ENCODE data around the gene OR1M1.

Gene OR1M1

DNA sequence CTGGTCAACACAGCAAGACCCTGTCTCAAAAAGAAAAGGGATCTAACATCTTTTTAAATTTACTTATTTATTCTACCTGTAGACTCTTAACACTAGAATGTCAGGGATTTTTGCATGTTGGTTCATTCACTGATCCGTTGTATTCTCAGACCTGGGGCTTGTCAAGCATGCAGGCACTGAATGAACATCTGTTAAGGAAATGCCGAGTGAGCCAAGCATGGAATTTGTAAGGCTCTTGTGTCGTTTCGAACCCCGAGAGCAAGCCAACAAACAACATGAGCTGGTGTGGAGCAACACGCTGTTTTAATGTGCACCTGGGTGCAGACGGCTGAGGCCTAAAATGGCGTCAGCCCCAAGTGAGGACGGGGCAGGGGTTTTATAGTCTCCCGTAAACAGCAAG lies 10.0 kb upstream of the OR1M1 start:
- no peak for DNase-seq

DNA sequence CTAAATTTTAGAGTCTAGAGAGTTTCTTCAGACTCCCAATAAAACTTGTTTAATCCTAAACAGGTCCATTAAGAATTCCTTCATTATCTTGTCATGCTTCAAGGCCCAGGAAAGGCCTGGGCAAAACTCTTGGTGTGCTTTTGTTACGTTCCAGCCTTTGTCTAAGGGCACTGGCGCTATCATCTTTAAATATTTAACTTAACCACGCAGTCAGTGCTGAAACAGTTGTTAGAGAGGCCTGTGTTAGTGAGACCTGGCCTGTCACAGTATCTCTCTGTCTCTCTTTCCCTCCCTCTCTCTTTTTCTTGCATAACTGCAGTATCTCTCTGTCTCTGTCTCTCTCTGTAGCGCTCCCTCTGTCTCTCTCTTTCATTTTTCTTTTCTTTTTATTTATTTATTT lies 8.2 kb upstream of the OR1M1 start:
- no peak for DNase-seq

DNA sequence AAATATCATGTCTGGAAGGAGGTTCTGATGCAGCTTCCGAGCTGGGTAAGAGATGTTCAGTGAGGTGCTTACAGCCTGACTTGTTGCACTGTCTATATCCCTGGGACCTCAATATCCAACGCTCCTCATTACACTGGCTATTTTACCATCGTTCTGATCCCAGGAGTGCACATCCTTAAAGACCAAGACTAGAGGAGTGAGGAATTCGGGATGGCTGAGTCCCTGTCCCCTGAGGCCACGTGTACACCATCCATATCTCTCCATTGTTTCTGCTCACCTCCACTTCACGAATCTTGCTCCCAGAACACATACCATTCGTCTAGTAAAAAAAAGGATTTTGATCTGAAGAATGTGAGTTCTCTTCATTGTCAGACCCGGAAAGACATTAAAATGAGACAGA lies 20.5 kb downstream of the OR1M1 start, which contains the start of gene OR7G2:
Gene OR7G2, minus strand, starts transcription at position 101 of the 400 bp plus-strand sequence. CDS start 4,232 bp downstream, outside the sequence.
- DNase-seq = no peak

DNA sequence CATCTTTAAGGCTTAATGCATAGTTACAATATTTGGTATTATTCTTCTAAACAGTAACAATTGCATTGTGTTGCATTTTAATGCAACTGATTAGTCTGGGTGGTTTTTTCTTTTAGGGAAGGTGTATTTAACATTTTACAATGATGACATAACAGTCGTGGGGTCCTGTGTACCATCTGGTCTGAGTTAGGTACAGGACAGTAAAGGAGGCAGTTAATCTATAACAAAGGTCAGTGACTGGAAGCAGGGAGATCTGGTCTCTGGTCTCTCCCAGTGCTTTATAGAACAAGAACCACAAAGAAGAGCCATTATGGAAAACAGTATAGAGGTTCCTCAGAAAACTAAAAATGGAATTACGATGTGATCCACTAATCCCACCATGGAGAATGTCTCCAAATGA lies 23.1 kb downstream of the OR1M1 start:
- DNase-seq = no peak

DNA sequence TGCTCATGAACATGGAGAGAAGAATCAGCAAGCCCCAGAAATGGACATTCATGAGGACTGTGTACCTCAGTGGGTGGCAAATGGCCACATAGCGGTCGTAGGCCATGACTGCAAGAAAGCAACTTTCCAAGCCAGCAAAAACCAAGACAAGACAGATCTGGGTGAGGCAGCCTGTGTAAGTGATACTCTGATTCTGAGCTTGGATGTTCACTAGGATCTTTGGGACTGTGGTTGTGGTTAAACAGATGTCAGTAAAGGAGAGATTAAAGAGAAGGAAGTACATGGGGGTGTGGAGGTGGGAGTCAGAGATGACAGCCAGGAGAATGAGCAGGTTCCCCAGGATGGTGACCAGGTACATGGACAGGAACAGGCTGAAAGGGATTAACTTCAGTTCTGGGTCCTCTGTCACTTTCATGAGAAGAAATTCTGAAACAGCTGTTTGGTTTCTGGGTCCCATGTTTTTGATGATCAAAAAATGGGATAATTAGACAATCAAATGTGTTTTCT lies 28.5 kb downstream of the OR1M1 start, which contains the start of gene OR7G1:
Gene OR7G1, minus strand, starts transcription at position 457 of the 507 bp plus-strand sequence. Its CDS starts 0 bp downstream, at position 457.
- DNase-seq = no peak

DNA sequence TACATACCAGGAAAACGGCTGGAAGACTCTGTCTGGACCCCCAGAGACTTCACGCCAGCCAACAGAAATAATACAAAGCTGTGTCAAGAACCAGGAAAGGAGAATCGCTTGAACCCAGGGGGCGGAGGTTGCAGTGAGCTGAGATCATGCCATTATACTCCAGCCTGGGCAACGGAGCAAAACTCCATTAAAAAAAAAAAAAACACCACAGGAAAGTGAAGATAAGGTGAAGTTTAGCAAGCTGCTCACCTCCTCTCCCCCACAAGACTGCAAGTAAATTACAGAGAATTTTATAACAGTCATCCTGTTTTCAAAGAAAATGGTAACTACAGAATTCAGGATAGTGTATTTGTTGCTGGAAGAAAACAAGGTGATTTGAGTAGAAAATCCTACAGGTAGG lies 29.7 kb downstream of the OR1M1 start:
- no peak for DNase-seq

DNA sequence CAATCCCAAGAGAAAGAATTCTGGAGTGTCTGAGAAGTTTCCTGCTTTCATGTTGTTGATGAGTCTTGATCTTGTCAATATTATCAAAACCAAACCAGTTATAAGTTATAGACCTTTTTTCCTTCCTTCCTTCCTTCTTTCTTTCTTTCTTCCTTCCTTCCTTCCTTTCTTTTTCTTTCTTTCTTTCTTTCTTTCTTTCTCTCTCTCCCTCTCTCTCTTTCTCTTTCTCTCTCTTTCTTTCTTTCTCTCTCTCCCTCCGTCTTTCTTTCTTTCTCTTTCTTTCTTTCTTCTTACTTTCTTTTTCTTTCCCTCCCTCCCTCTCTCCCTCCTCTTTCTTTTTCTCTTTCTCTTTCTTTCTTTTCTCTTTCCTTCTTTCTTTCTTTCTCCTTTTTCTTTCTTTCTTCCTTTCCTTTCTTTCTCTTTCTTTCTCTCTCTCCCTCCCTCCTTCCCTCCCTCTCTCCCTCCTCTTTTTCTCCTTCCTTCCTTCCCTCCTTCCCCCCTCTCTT lies 40.1 kb downstream of the OR1M1 start, which contains the start of gene OR7G3:
Gene OR7G3, minus strand, starts transcription at position 51 of the 506 bp plus-strand sequence. Its CDS starts 0 bp downstream, at position 51.
- no peak for DNase-seq

DNA sequence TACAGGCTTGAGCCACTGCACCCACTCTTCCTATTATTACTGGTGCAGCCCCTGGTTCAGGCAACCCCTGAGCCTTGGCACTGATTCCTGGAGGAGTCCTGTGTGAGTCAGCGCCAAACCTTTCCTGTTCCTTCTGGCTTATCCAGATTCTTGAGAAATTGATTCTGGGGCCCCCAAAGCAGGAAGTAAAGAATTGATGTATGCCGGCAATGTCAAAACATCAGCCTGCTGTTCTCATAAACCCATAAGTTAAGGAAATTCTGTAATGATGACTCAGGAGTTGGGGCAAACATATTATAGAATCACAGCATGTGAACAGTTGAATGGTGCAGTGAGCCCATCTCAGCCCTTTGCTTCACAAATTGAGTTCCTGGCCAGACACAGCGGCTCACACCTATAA lies 41.3 kb downstream of the OR1M1 start:
- no peak for DNase-seq

DNA sequence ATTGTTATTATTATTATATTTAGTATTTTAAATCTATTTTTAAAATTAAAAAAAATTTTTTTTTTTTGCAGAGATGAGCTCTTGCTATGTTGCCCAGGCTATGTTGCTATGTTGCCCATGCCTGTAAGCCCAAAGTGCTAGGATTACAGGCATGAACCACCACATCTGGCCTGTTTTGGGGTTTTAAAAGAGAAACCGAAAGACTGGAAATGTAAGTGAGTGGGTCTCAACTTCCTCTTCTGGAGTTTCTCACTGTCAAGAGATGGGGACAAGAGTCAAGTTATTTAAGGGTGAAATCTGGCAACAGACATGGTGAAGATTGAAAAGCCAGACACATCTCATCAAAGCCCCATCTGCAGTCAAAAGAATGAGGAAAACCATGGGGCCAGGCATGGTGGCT lies 44.1 kb downstream of the OR1M1 start:
- DNase-seq = no peak

DNA sequence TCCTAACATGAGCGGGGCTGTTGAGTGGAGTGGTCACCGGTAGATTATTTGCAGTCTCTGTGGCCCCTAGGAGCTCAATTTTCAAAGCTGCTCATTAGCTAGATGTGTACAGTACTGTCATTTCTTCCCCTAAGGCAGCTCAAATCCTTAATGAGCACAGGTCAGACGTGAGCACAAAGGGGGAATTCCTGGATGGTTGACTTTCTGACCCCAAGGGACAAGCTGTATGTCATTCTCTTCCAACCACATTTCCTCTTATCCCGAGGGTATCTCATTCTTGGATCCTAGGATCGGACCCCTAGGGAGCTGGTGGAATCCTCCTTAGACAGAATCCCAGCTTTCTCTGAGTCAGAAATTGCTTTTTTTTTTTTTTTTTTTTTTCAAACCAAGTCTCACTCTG lies 45.6 kb downstream of the OR1M1 start:
- no peak for DNase-seq

DNA sequence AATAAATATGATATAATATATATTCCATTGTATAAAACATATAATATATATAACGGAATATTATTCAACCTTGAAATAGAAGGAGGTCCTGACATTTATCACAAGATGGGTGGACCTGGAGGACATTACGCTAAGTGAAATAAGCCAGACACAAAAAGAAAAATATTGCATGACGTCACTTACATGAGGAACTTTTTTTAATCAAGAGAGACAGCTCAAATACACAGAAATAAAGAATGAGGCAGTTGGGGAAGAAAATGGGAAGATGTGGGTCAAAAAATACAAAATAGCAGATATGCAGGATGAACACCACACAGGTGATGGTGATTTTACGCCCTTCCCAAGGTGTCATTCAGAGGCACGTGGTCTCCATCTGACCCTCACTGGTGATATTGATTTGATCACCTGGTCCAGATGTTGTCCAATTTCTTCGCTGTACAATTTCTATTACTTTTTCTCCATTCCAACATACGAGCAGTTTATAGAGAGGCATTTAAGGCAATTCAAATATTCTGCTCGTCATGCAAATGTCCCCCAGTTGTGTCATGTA lies 52.8 kb downstream of the OR1M1 start:
- no peak for DNase-seq

DNA sequence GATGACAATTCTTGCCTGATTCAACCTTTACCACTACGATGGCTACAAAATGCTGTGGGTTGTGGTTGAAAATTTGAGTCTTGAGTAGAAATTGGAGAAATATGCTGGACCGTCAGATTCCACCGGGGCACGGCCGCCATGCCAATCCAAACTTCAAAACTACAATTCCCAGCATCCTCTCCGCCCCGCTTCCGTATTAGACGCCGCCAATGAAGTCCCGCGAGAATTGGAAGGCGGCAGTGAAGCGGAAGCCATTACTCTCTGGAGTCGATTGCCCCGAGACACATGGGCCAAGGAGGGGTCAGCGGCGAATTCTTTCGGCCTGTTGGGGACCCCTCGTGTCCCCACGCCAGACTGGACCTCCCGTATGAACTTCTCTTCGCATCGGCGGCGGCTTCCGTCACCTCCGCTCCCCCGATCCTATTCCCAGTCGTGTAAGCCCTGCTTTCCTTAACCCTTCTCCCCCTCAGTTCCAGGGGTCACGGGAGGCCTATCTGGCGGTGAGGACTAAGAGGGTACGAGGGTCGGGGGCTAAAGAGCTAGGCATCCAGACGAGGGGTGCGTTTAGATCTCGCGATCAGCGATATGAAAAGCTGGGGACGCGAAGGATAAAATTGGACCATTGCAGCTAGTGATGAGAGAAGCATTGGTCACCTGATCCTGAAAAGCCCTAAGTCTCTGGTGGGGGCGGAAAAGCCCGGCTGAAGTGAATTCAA lies 53.5 kb downstream of the OR1M1 start, which contains the start of gene ZNF317:
Gene ZNF317, plus strand, starts transcription at position 239 of the 716 bp plus-strand sequence. CDS start 15,620 bp downstream, outside the sequence.
- peak; percentile 92 to 94 for DNase-seq

DNA sequence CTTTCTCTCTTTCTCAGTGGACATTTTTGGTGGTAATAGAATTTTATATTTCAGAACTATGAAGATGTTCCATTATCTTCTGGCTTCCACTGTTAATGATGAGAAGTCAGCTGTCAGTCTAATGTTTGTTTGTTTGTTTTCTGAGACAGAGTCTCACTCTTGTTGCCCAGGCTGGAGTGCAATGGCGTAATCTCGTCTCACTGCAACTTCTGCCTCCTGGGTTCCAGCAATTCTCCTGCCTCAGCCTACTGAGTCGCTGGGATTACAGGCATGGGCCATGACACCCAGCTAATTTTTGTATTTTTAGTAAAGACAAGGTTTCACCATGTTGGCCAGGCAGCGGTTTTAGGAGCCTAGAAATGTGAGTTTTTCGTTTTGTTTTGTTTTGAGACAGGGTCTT lies 58.1 kb downstream of the OR1M1 start:
- no peak for DNase-seq

Measured in CD4-positive, alpha-beta T cell treated with Interferon alpha-2 for 1 hour (primary cell).